ENCODE results near the gene NRG2. TPM values are rescaled to one million over a fixed set of nuclear protein-coding genes. Genes with fewer than 3 reads are reported as not detected.

Gene NRG2
- total RNA-seq, 6 experiments from 2014 or later, result 0.07 to 0.77 (median 0.14) TPM; not detected in 1

GRCh38 chr5:139837711-139838380 lies 205.3 kb downstream of the NRG2 start:
- Histone ChIP-seq H3K27ac (no peak overlapping the region), H3K4me3 (no peak overlapping the region), H3K4me1 (no peaks in the 10 kb centered on the region), H3K9me3 (no peaks in the 10 kb centered on the region), H3K36me3 (no peaks in the 10 kb centered on the region), H3K27me3 (no peaks in the 10 kb centered on the region)
- intact Hi-C loops (cut with DNase I), result loop anchor here in 1 of 2 donors (5.0 kb wide), 1 partner anchor 46 kb away; no protein-coding TSS in a partner anchor
- 100% methylated on average over 1 of the region's 10 CpGs for WGBS (ENCODE audit: insufficient coverage, low coverage, low lambda C conversion rate, missing lambda C conversion rate)
- DNase-seq, result peak in 1 of 3 donors; percentile 29
- TF ChIP-seq POLR2A (IDR thresholded peaks at IDR 0.05), result no peak
- no peak for TF ChIP-seq CTCF (IDR thresholded peaks at IDR 0.05)
- no peak for ATAC-seq

- ATAC-seq, result no peak
- TF ChIP-seq CTCF (IDR thresholded peaks at IDR 0.05) (no peak), POLR2A (IDR thresholded peaks at IDR 0.05) (no peak)
- Histone ChIP-seq H3K27me3 (no peaks in the 10 kb centered on the region), H3K27ac (no peak overlapping the region), H3K9me3 (no peaks in the 10 kb centered on the region), H3K4me3 (no peak overlapping the region), H3K36me3 (no peaks in the 10 kb centered on the region), H3K4me1 (no peaks in the 10 kb centered on the region)
- DNase-seq, result peak in 1 of 3 donors; percentile 26
- intact Hi-C loops (cut with DNase I), result loop anchor here in 1 of 2 donors (5.0 kb wide), 1 partner anchor 44 kb away; no protein-coding TSS in a partner anchor
- 91% methylated on average over 5 of the region's 22 CpGs for WGBS (ENCODE audit: insufficient coverage, low coverage, low lambda C conversion rate, missing lambda C conversion rate)
Measured at GRCh38 chr5:139836469-139837208, 206.5 kb downstream of the NRG2 start.

- Histone ChIP-seq H3K27me3 (no peaks in the 10 kb centered on the region), H3K4me1 (no peaks in the 10 kb centered on the region), H3K9me3 (no peaks in the 10 kb centered on the region), H3K27ac (no peak overlapping the region), H3K4me3 (no peak overlapping the region), H3K36me3 (no peaks in the 10 kb centered on the region)
- whole genome bisulfite sequencing (ENCODE audit: insufficient coverage, low coverage, low lambda C conversion rate, missing lambda C conversion rate), result 31% methylated on average over 2 of the region's 3 CpGs
- TF ChIP-seq POLR2A (IDR thresholded peaks at IDR 0.05), result no peak
- no peak for TF ChIP-seq CTCF (IDR thresholded peaks at IDR 0.05)
- ATAC-seq, result no peak
- intact Hi-C loops (cut with DNase I), result loop anchor here in 1 of 2 donors (5.0 kb wide), 1 partner anchor 43 kb away; no protein-coding TSS in a partner anchor
- no peak for DNase-seq
Measured at GRCh38 chr5:139835656-139836055, 207.4 kb downstream of the NRG2 start.

GRCh38 chr5:139833525-139833924 lies 209.6 kb downstream of the NRG2 start:
- Histone ChIP-seq H3K4me1 (no peaks in the 10 kb centered on the region), H3K4me3 (no peak overlapping the region), H3K36me3 (no peaks in the 10 kb centered on the region), H3K27ac (no peak overlapping the region), H3K27me3 (no peaks in the 10 kb centered on the region), H3K9me3 (no peaks in the 10 kb centered on the region)
- DNase-seq (no peak), ATAC-seq (no peak)
- WGBS (ENCODE audit: insufficient coverage, low coverage, low lambda C conversion rate, missing lambda C conversion rate), result 29% methylated on average over 3 of the region's 3 CpGs
- intact Hi-C loops (cut with DNase I), result no loop called here
- TF ChIP-seq CTCF (IDR thresholded peaks at IDR 0.05) (no peak), POLR2A (IDR thresholded peaks at IDR 0.05) (no peak)
